H7 (cell line): ENCODE results near the gene LBX1. TPM values are rescaled to one million over a fixed set of nuclear protein-coding genes. Genes with fewer than 3 reads are reported as not detected.
"Not testable (repeated sequence)": the region's sequence is repeated elsewhere in the genome, so short reads cannot be mapped to it uniquely, and the experiment has no call there.

Experiments
- DNase-seq: peaks from one replicate; pipeline ENCODE4 v3.0.0; 2012
- H3K27me3 ChIP-seq: 2 replicates; pipeline ENCODE4 v1.6.0; 2011; ENCODE audit warnings: mild to moderate bottlenecking, low read length; ENCODE audit not compliant: control insufficient read depth, insufficient read depth
- H3K36me3 ChIP-seq: replicated peaks from 2 replicates; pipeline ENCODE4 v1.5.1; 2011; ENCODE audit warnings: low read length; ENCODE audit not compliant: control insufficient read depth, insufficient read depth
- H3K4me3 ChIP-seq: 2 replicates; pipeline ENCODE4 v1.5.1; 2011; ENCODE audit warnings: low read depth, mild to moderate bottlenecking, control low read depth, low read length, moderate library complexity; ENCODE audit not compliant: insufficient read depth
- total RNA-seq: library from RNA; depleted of rRNA; stranded (reverse); fragments of >200 nt; shearing (Covaris generic); gene quantifications from 2 replicates; pipeline ENCODE4 v1.2.3, GENCODE V29; 2014

Gene LBX1
- total RNA-seq, 1 experiment from 2014 or later, result not detected

GRCh38 chr10:101215397-101216206 is 13.7 kb downstream of the LBX1 start:
- H3K27me3 ChIP-seq, result peaks cover 86% of the 10 kb centered on the region
- no peak for DNase-seq
- no peak overlapping the region for H3K4me3 ChIP-seq
- H3K36me3 ChIP-seq, result no peaks in the 10 kb centered on the region

DNA sequence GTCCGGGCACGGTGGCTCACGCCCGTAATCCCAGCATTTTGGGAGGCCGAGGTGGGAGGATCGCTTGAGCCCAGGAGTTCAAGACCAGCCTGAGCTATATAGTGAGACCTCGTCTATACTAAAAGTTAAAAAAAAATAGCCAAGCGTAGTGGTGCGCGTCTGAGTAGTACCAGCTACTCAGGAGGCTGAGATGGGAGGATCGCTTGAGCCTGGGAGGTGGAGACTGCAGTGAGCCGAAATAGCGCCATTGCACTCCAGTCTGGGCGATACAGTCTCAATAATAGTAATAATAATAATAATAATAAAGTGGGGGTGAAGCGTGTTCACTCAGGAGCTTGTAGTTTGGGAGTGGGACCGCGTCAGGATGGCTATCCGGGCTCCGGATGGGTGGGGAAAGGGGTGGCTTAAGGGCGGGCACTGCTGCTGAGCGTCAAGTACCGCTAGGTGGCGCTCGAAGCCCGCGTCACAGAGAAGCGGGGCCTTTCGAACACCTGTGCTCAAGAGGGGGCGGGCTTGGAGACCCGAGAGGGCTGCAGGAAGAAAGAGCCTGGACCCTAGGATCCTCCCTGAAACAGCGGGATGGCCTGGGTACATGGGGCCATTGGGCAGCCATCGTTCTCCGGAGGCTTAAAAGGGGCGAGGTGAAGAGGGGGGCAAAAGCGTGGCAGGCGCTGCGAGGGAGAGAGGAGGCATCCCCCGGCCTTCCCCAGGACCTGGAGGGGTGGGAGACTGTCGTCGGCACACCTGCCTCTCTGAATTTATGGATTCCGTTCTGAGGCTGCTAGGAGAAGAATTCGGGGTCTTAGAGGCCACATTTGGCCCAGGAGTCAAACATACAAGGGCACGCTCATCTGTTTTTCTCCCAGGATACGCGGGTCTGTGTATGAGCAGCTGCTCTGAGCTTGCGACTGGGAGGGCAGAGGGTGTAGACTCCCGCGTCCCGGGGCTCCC is 14.5 kb downstream of the LBX1 start:
- no peaks in the 10 kb centered on the region for H3K36me3 ChIP-seq
- peaks cover 77% of the 10 kb centered on the region for H3K27me3 ChIP-seq
- H3K4me3 ChIP-seq, result no peak overlapping the region
- peak; percentile 92 for DNase-seq

DNA sequence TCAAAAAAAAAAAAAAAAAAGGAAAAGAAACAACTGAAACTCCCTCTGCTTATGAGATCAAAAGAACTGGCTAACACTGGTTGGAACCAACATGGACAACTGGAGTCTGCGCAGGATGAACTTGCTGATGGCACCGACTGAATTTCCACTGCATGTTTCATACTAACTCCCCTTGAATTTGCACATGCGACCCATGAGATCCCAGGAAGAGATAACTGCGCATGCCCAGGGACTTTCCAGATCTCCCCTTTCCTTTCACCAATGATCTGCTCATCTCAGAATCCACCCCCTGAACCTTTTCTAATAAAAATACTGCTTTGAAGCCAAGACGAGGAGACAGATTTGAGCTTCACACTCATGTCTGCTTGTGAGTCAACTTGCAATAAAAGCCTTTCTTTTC is 20.7 kb downstream of the LBX1 start:
- Histone ChIP-seq H3K36me3 (no peaks in the 10 kb centered on the region), H3K4me3 (no peak overlapping the region), H3K27me3 (peaks cover 20% of the 10 kb centered on the region)
- no peak for DNase-seq

- H3K36me3 ChIP-seq, result no peaks in the 10 kb centered on the region
- peaks cover 12% of the 10 kb centered on the region for H3K27me3 ChIP-seq
- DNase-seq, result no peak
- no peak overlapping the region for H3K4me3 ChIP-seq
Measured at GRCh38 chr10:101207026-101207425, 22.2 kb downstream of the LBX1 start.

- not testable (repeated sequence) for DNase-seq, H3K27me3 ChIP-seq, H3K36me3 ChIP-seq, H3K4me3 ChIP-seq
Measured at GRCh38 chr10:101202667-101203066, 26.6 kb downstream of the LBX1 start.

DNA sequence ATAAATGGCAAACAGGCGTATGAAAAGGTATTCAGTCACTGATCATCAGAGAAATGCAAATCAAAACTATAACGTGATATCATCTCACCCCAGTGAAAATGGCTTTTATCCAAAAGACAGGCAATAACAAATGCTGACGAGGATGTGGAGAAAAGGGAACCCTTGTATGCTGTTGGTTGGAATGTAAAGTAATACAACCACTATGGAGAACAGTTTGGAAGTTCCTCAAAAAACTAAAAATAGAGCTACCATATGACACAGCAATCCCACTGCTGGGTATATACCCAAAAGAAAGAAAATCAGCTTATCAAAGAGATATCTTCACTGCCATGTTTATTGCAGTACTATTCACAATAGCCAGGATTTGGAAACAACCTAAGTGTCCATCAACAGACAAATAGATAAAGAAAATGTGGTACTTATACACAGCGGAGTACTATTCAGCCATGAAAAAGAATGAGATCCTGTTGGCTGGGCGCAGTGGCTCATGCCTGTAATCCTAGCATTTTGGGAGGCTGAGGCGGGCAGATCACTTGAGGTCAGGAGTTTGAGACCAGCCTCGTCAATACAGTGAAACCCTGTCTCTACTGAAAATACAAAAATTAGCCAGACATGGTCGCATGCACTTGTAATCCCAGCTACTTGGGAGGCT is 30.8 kb downstream of the LBX1 start:
- H3K27me3 ChIP-seq, H3K36me3 ChIP-seq, DNase-seq, H3K4me3 ChIP-seq: not testable (repeated sequence)

DNA sequence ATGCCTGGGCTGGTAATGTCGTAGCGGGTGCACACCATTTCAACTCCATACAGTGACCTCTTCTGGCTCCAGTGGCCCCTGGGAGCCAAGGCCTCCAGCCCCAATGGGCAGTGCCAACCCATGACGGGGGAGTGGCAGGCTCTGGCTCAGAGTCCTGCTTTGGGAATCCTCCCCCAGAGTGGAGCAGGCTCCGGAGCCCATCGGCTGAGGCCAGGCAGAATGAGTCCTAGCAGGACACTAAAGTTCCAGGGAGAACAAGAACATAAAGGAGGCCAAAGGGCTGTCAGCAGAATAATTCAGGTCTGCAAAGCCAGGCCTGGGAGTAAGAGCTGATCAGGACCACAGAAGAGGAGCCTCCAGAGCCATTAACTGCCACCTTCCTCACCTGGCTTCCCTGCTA is 33.3 kb downstream of the LBX1 start:
- no peak for DNase-seq
- Histone ChIP-seq H3K27me3 (no peaks in the 10 kb centered on the region), H3K36me3 (no peaks in the 10 kb centered on the region), H3K4me3 (no peak overlapping the region)

GRCh38 chr10:101189461-101190401 is 39.5 kb downstream of the LBX1 start:
- Histone ChIP-seq H3K27me3 (no peaks in the 10 kb centered on the region), H3K36me3 (no peaks in the 10 kb centered on the region), H3K4me3 (no peak overlapping the region)
- DNase-seq, result peak; percentile 62

GRCh38 chr10:101188942-101189341 is 40.3 kb downstream of the LBX1 start:
- no peaks in the 10 kb centered on the region for H3K27me3 ChIP-seq
- H3K36me3 ChIP-seq, result no peaks in the 10 kb centered on the region
- H3K4me3 ChIP-seq, result no peak overlapping the region
- no peak for DNase-seq

GRCh38 chr10:101183458-101184183 is 45.6 kb downstream of the LBX1 start:
- Histone ChIP-seq H3K4me3 (no peak overlapping the region), H3K36me3 (no peaks in the 10 kb centered on the region), H3K27me3 (no peaks in the 10 kb centered on the region)
- no peak for DNase-seq

DNA sequence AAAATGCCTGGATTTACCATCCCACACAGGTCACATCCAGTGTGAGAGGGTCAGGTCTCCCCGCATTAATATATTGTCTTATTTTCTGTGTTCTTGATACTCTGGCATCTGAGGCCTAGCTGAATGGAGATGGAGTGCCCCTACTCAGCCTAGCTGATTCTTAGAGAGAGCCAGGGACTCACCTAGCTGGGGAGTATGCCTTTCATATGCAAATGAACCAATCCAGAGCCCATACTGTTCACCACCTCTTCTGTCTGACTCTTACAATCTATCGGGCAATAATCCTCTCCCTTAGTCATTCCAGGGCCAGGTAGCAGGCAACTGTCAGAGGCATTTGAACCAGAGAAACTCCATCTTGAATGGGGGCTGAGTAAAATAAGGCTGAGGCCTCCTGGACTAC is 46.3 kb downstream of the LBX1 start:
- Histone ChIP-seq H3K36me3 (no peaks in the 10 kb centered on the region), H3K27me3 (no peaks in the 10 kb centered on the region), H3K4me3 (no peak overlapping the region)
- DNase-seq, result peak; percentile 70
